ENCODE data around the gene GOLGA6A. TPM values are rescaled to one million over a fixed set of nuclear protein-coding genes. Genes with fewer than 3 reads are reported as not detected.

The GOLGA6A gene
- total RNA-seq, 1 donor from 2014 or later = not detected

DNA sequence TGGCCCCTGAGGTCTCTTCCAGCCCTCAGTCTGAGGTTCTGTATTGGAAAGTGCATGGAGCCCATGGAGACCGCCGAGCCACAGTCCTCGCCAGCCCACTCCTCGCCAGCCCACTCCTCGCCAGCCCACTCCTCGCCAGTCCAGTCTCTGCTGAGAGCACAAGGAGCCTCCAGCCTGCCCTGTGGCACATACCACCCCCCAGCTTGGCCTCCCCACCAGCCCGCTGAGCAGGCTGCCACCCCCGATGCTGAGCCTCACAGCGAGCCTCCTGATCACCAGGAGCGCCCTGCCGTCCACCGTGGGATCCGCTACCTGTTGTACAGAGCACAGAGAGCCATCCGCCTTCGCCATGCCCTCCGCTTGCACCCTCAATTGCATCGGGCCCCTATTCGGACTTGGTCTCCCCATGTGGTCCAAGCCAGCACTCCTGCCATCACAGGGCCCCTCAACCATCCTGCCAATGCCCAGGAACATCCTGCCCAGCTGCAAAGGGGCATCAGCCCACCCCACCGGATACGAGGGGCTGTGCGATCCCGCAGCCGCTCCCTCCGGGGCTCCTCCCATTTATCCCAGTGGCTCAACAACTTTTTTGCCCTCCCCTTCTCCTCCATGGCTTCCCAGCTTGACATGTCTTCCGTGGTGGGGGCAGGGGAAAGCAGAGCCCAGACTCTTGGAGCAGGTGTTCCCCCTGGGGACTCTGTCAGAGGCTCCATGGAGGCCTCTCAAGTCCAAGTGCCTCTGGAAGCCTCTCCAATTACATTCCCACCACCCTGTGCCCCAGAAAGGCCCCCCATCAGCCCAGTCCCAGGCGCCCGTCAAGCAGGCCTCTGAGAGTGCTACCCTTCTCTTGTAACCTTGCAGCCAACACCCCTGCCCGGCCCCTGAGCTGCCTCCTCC lies 47.0 kb downstream of the GOLGA6A start:
- H3K9me3 Mint-ChIP-seq = no peaks in the 10 kb centered on the region
- intact Hi-C loops (cut with micrococcal nuclease) = no loop called here
- DNase-seq (ENCODE audit: low spot score) = no peak
- peaks cover 63% of the 10 kb centered on the region for H3K36me3 Mint-ChIP-seq (ENCODE audit: low read depth)
- H3K4me3 Mint-ChIP-seq (ENCODE audit: low read depth) = no peak overlapping the region
- no peak overlapping the region for H3K27ac Mint-ChIP-seq
- no peaks in the 10 kb centered on the region for H3K27me3 Mint-ChIP-seq (ENCODE audit: low read depth)
- no peaks in the 10 kb centered on the region for H3K4me1 Mint-ChIP-seq (ENCODE audit: low read depth)

- no peak overlapping the region for H3K27ac Mint-ChIP-seq
- DNase-seq (ENCODE audit: low spot score) = no peak
- no peak overlapping the region for H3K4me3 Mint-ChIP-seq (ENCODE audit: low read depth)
- H3K27me3 Mint-ChIP-seq (ENCODE audit: low read depth) = no peaks in the 10 kb centered on the region
- H3K4me1 Mint-ChIP-seq (ENCODE audit: low read depth) = no peaks in the 10 kb centered on the region
- intact Hi-C loops (cut with micrococcal nuclease) = no loop called here
- peaks cover 67% of the 10 kb centered on the region for H3K36me3 Mint-ChIP-seq (ENCODE audit: low read depth)
- no peaks in the 10 kb centered on the region for H3K9me3 Mint-ChIP-seq
Observed at GRCh38 chr15:74034206-74034755, 48.1 kb downstream of the GOLGA6A start.

- Mint-ChIP-seq H3K4me1 (ENCODE audit: low read depth) (no peaks in the 10 kb centered on the region), H3K4me3 (ENCODE audit: low read depth) (no peak overlapping the region), H3K36me3 (ENCODE audit: low read depth) (peaks cover 71% of the 10 kb centered on the region), H3K27ac (no peak overlapping the region), H3K27me3 (ENCODE audit: low read depth) (no peaks in the 10 kb centered on the region), H3K9me3 (no peaks in the 10 kb centered on the region)
- intact Hi-C loops (cut with micrococcal nuclease) = no loop called here
- DNase-seq (ENCODE audit: low spot score) = no peak
Observed at GRCh38 chr15:74032606-74033561, 49.5 kb downstream of the GOLGA6A start.

GRCh38 chr15:74032046-74032445 lies 50.3 kb downstream of the GOLGA6A start:
- H3K27me3 Mint-ChIP-seq (ENCODE audit: low read depth) = no peaks in the 10 kb centered on the region
- no peak for DNase-seq (ENCODE audit: low spot score)
- H3K36me3 Mint-ChIP-seq (ENCODE audit: low read depth) = peaks cover 63% of the 10 kb centered on the region
- intact Hi-C loops (cut with micrococcal nuclease) = no loop called here
- H3K4me1 Mint-ChIP-seq (ENCODE audit: low read depth) = no peaks in the 10 kb centered on the region
- no peak overlapping the region for H3K4me3 Mint-ChIP-seq (ENCODE audit: low read depth)
- no peak overlapping the region for H3K27ac Mint-ChIP-seq
- H3K9me3 Mint-ChIP-seq = no peaks in the 10 kb centered on the region

DNA sequence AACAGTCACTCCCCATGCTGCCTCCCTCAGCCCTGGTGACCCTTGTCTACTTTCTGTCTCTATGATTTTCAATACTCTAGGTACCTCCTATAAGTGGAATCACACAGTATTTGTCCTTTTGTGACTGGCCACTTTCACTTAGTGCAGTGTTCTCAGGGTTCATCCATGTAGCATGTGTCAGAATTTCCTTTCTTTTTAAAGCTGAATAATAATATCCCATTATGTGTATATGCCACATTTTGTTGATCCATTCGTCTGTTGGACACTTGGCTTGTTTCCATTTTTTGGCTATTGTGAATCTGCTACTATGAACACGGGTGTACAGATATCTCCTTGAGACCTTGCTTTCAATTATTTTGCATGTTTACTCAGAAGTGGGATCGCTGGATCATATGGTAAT lies 53.7 kb downstream of the GOLGA6A start:
- intact Hi-C loops (cut with micrococcal nuclease) = no loop called here
- Mint-ChIP-seq H3K4me3 (ENCODE audit: low read depth) (no peak overlapping the region), H3K9me3 (no peaks in the 10 kb centered on the region), H3K4me1 (ENCODE audit: low read depth) (no peaks in the 10 kb centered on the region), H3K36me3 (ENCODE audit: low read depth) (peaks cover 54% of the 10 kb centered on the region), H3K27ac (no peak overlapping the region), H3K27me3 (ENCODE audit: low read depth) (no peaks in the 10 kb centered on the region)
- DNase-seq (ENCODE audit: low spot score) = no peak

- Mint-ChIP-seq H3K9me3 (no peaks in the 10 kb centered on the region), H3K27me3 (ENCODE audit: low read depth) (no peaks in the 10 kb centered on the region), H3K36me3 (ENCODE audit: low read depth) (peaks cover 56% of the 10 kb centered on the region), H3K27ac (no peak overlapping the region), H3K4me1 (ENCODE audit: low read depth) (no peaks in the 10 kb centered on the region), H3K4me3 (ENCODE audit: low read depth) (no peak overlapping the region)
- intact Hi-C loops (cut with micrococcal nuclease) = no loop called here
- DNase-seq (ENCODE audit: low spot score) = no peak
Observed at GRCh38 chr15:74027688-74028087, 54.7 kb downstream of the GOLGA6A start.

GRCh38 chr15:74025436-74025835 lies 56.9 kb downstream of the GOLGA6A start:
- intact Hi-C loops (cut with micrococcal nuclease) = no loop called here
- Mint-ChIP-seq H3K4me3 (ENCODE audit: low read depth) (no peak overlapping the region), H3K36me3 (ENCODE audit: low read depth) (peaks cover 54% of the 10 kb centered on the region), H3K27me3 (ENCODE audit: low read depth) (no peaks in the 10 kb centered on the region), H3K27ac (no peak overlapping the region), H3K9me3 (no peaks in the 10 kb centered on the region), H3K4me1 (ENCODE audit: low read depth) (peaks cover 1% of the 10 kb centered on the region)
- DNase-seq (ENCODE audit: low spot score) = no peak

DNA sequence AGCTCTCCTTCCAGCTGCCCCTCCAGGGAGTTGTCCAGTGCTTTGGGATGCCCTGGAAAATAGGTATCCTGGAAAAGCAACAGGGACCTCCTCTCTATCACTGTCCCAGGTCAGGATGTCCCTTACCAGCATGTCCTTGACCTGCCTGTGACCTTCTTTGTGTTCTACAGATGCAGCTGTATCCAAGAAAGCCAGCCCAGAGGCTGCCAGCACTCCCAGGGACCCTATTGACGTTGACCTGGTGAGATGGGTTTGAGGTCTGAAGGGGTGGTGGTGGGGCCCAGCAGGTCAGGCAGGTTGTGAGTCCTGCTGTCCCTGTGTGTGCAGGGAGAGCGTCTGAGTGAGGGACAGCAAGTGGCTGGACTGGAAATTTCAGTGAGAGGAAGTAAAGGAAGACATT lies 57.7 kb downstream of the GOLGA6A start:
- DNase-seq (ENCODE audit: low spot score) = no peak
- H3K36me3 Mint-ChIP-seq (ENCODE audit: low read depth) = peaks cover 58% of the 10 kb centered on the region
- intact Hi-C loops (cut with micrococcal nuclease) = no loop called here
- no peaks in the 10 kb centered on the region for H3K9me3 Mint-ChIP-seq
- H3K27ac Mint-ChIP-seq = peak overlapping the region; percentile 59
- H3K4me3 Mint-ChIP-seq (ENCODE audit: low read depth) = no peak overlapping the region
- no peaks in the 10 kb centered on the region for H3K27me3 Mint-ChIP-seq (ENCODE audit: low read depth)
- H3K4me1 Mint-ChIP-seq (ENCODE audit: low read depth) = peaks cover 1% of the 10 kb centered on the region

DNA sequence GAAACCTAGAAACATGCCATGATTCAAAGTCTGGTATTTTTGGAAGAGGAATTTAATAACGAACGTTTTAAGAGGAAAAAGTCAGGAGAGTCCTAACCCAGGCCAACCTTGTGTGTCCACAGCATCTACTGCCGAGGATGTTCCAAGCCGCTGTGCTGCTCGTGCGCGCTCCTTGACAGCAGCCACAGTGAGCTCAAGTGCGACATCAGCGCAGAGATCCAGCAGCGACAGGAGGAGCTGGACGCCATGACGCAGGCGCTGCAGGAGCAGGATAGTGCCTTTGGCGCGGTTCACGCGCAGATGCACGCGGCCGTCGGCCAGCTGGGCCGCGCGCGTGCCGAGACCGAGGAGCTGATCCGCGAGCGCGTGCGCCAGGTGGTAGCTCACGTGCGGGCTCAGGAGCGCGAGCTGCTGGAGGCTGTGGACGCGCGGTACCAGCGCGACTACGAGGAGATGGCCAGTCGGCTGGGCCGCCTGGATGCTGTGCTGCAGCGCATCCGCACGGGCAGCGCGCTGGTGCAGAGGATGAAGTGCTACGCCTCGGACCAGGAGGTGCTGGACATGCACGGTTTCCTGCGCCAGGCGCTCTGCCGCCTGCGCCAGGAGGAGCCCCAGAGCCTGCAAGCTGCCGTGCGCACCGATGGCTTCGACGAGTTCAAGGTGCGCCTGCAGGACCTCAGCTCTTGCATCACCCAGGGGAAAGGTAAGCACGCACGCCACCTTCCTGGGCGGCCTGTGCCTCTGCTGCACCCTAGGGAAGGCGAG lies 59.5 kb downstream of the GOLGA6A start:
- Mint-ChIP-seq H3K36me3 (ENCODE audit: low read depth) (peaks cover 52% of the 10 kb centered on the region), H3K27me3 (ENCODE audit: low read depth) (no peaks in the 10 kb centered on the region), H3K27ac (no peak overlapping the region)

More for the DNA sequence above, 59.5 kb downstream of the GOLGA6A start:
- H3K9me3 Mint-ChIP-seq = no peaks in the 10 kb centered on the region
- intact Hi-C loops (cut with micrococcal nuclease) = no loop called here
- H3K4me1 Mint-ChIP-seq (ENCODE audit: low read depth) = peaks cover 1% of the 10 kb centered on the region
- no peak for DNase-seq (ENCODE audit: low spot score)
- H3K4me3 Mint-ChIP-seq (ENCODE audit: low read depth) = no peak overlapping the region

Other genes with a start within 250 kb of the GOLGA6A start
- not detected in 2 replicates for gene TBC1D21, start 209.0 kb downstream of the GOLGA6A start, total RNA-seq
- gene LOXL1, start 156.1 kb downstream of the GOLGA6A start, total RNA-seq = 0.84 and 0.99 TPM in 2 replicates
- gene STOML1, start 90.3 kb downstream of the GOLGA6A start, total RNA-seq = 8.6 and 9.2 TPM in 2 replicates
- 64.5 and 70.2 TPM in 2 replicates for gene PML, start 87.8 kb downstream of the GOLGA6A start, total RNA-seq
- gene ISLR2, start 48.0 kb upstream of the GOLGA6A start, total RNA-seq = not detected in 2 replicates
- not detected in 2 replicates for gene ISLR, start 91.2 kb upstream of the GOLGA6A start, total RNA-seq
- not detected in 2 replicates for gene STRA6, start 120.2 kb upstream of the GOLGA6A start, total RNA-seq
- not detected in 2 replicates for gene CCDC33, start 153.8 kb upstream of the GOLGA6A start, total RNA-seq

Data from activated T-helper 2 cell treated with anti-CD3 and anti-CD28 coated beads, Interferon-gamma antibody, Interleukin-2, Interleukin-4, amounts not matched to agents 10 μg/mL and 5 μg/mL and 100 μg/mL, durations not matched to agents 14 hours and 24 hours and 36 hours (primary cell).